Large intestine (tissue), 3 donors: ENCODE measurements around the gene SKIC8. TPM values are rescaled to one million over a fixed set of nuclear protein-coding genes. Genes with fewer than 3 reads are reported as not detected.
"Not testable (repeated sequence)": the region's sequence is repeated elsewhere in the genome, so short reads cannot be mapped to it uniquely, and the experiment has no call there.

Experiments used
- DNase-seq, 2 donors: peaks; one replicate each; pipeline versions ENCODE4 v3.0.0 to v3.0.0-alpha.2; 2013
- H3K27ac ChIP-seq: one replicate; pipeline ENCODE4 v1.5.1; 2013; ENCODE audit warnings: low read length
- H3K27me3 ChIP-seq: 2 replicates; pipeline ENCODE4 v1.6.1; 2013; ENCODE audit warnings: low read length; ENCODE audit not compliant: control insufficient read depth, insufficient read depth
- H3K36me3 ChIP-seq: 2 replicates; pipeline ENCODE4 v1.6.1; 2013; ENCODE audit warnings: low read length; ENCODE audit not compliant: control insufficient read depth, insufficient read depth
- H3K4me1 ChIP-seq: one replicate; pipeline ENCODE4 v1.6.1; 2013; ENCODE audit warnings: low read length; ENCODE audit not compliant: control insufficient read depth, insufficient read depth
- H3K4me3 ChIP-seq: one replicate; pipeline ENCODE4 v1.5.1; 2013; ENCODE audit warnings: low read length
- H3K9me3 ChIP-seq: one replicate; pipeline ENCODE4 v1.6.1; 2013; ENCODE audit warnings: mild to moderate bottlenecking, low read depth, low read length, moderate library complexity; ENCODE audit not compliant: control insufficient read depth
- WGBS: methylation state at CpG from one replicate; pipeline ENCODE4 v1.1.5; 2013; ENCODE audit warnings: low lambda C conversion rate; ENCODE audit not compliant: insufficient coverage; 5-methylcytosine and 5-hydroxymethylcytosine counted together
- polyA plus RNA-seq: library from polyadenylated mRNA; unstranded; fragments of 120-200 nt; gene quantifications from one replicate; pipeline ENCODE4 v1.2.1, GENCODE V29; 2013

Gene SKIC8
- polyA plus RNA-seq, 1 donor, result 65.9 TPM

GRCh38 chr15:78259232-78259631 lies 40.2 kb downstream of the SKIC8 start:
- H3K36me3 ChIP-seq, result no peaks in the 10 kb centered on the region
- no peak overlapping the region for H3K27ac ChIP-seq
- H3K9me3 ChIP-seq, result no peaks in the 10 kb centered on the region
- 80% methylated on average over 1 of the region's 3 CpGs for WGBS
- no peak overlapping the region for H3K4me3 ChIP-seq
- no peak for DNase-seq
- H3K27me3 ChIP-seq, result no peaks in the 10 kb centered on the region
- no peaks in the 10 kb centered on the region for H3K4me1 ChIP-seq

DNA sequence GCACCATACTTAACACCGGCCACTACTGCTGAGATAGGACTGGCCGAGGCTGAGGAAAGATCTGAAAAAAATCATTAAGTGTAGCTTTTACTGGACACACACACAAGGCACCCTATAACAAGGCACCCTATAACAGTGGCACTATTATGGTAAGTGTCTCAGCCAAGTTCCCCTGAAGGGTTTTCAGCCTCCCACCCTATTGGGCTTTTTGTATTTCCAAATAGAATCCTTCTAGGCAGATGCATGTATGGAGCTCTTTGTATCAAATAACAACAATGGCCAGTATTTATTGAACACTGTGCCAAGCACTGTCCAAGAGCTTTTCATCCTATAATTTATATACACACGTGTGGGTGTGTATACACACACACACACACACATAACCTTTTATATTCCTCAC lies 41.7 kb downstream of the SKIC8 start:
- no peak for DNase-seq
- no peak overlapping the region for H3K27ac ChIP-seq
- H3K4me3 ChIP-seq, result no peak overlapping the region
- no peaks in the 10 kb centered on the region for H3K4me1 ChIP-seq
- H3K36me3 ChIP-seq, result no peaks in the 10 kb centered on the region
- H3K9me3 ChIP-seq, result no peaks in the 10 kb centered on the region
- no peaks in the 10 kb centered on the region for H3K27me3 ChIP-seq
- no CpG with 5 or more reads among the region's 3 CpGs for WGBS

GRCh38 chr15:78256044-78256437 lies 43.4 kb downstream of the SKIC8 start:
- 100% methylated on average over 1 of the region's 3 CpGs for WGBS

GRCh38 chr15:78255421-78256043 lies 43.9 kb downstream of the SKIC8 start:
- DNase-seq, result no peak
- no peaks in the 10 kb centered on the region for H3K4me1 ChIP-seq
- H3K36me3 ChIP-seq, result no peaks in the 10 kb centered on the region
- no peaks in the 10 kb centered on the region for H3K9me3 ChIP-seq
- no CpG with 5 or more reads among the region's 1 CpG for WGBS
- H3K27ac ChIP-seq, result no peak overlapping the region
- H3K27me3 ChIP-seq, result no peaks in the 10 kb centered on the region
- H3K4me3 ChIP-seq, result no peak overlapping the region

More at GRCh38 chr15:78256044-78256437, 43.4 kb downstream of the SKIC8 start:
- H3K36me3 ChIP-seq, result no peaks in the 10 kb centered on the region
- H3K9me3 ChIP-seq, result no peaks in the 10 kb centered on the region
- no peaks in the 10 kb centered on the region for H3K27me3 ChIP-seq
- no peak overlapping the region for H3K4me3 ChIP-seq
- H3K4me1 ChIP-seq, result no peaks in the 10 kb centered on the region
- H3K27ac ChIP-seq, result no peak overlapping the region
- no peak for DNase-seq

DNA sequence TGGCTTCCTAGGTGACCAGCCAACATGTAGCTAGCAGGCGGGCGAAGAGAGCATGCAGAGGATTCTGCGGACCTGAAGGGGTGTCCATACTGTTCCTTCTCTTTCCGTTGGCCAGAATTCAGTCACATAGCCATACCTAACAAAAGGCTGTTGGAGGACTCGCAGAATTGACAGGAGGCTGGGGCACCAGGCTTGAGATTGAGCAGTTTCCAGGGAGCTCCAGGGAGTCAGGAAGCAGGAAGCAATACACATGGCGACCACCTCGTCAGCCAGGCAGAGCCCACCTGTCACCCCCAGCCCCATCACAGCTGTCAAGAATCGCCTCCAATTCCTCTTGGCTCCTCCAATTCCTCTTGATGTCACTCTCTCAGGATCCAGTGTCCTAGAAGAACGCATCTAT lies 48.3 kb downstream of the SKIC8 start:
- no peak for DNase-seq
- Histone ChIP-seq H3K36me3 (no peaks in the 10 kb centered on the region), H3K27ac (no peak overlapping the region), H3K9me3 (no peaks in the 10 kb centered on the region), H3K4me1 (no peaks in the 10 kb centered on the region), H3K4me3 (no peak overlapping the region), H3K27me3 (no peaks in the 10 kb centered on the region)
- WGBS, result 83% methylated on average over 1 of the region's 9 CpGs

- no peaks in the 10 kb centered on the region for H3K9me3 ChIP-seq
- H3K27me3 ChIP-seq, result no peaks in the 10 kb centered on the region
- no CpG with 5 or more reads among the region's 5 CpGs for WGBS
- H3K36me3 ChIP-seq, result no peaks in the 10 kb centered on the region
- no peak overlapping the region for H3K27ac ChIP-seq
- no peak for DNase-seq
- peaks cover 6% of the 10 kb centered on the region for H3K4me1 ChIP-seq
- no peak overlapping the region for H3K4me3 ChIP-seq
These were observed 50.3 kb downstream of the SKIC8 start for GRCh38 chr15:78249131-78249530.

DNA sequence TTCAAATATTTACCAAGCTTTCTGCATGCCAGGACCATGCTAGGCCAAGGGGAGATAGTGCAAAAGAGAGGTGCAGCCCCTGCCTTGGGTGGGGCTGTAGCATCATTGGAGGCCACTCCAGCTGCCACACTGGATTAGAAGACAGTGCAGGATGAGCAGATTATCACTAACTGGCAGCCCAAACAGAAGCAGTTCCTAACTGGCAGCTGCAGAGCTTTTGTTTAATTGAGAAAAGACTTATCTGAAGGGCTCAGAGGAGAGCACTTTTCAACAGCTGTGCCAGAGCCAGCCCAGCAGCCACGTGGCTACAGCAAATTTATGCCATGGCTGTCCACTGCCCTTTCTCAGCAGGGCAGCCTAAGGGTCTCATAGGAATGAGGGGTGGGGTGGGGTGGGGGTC lies 51.5 kb downstream of the SKIC8 start:
- Histone ChIP-seq H3K36me3 (no peaks in the 10 kb centered on the region), H3K27ac (no peak overlapping the region), H3K27me3 (no peaks in the 10 kb centered on the region), H3K9me3 (no peaks in the 10 kb centered on the region), H3K4me3 (no peak overlapping the region), H3K4me1 (peaks cover 19% of the 10 kb centered on the region)
- no CpG with 5 or more reads among the region's 1 CpG for WGBS
- no peak for DNase-seq

GRCh38 chr15:78245976-78246620 lies 53.3 kb downstream of the SKIC8 start:
- H3K36me3 ChIP-seq, result not testable (repeated sequence)

GRCh38 chr15:78245392-78245791 lies 54.0 kb downstream of the SKIC8 start:
- no CpG with 5 or more reads among the region's 14 CpGs for whole genome bisulfite sequencing

More at GRCh38 chr15:78245976-78246620, 53.3 kb downstream of the SKIC8 start:
- not testable (repeated sequence) for H3K9me3 ChIP-seq, H3K4me3 ChIP-seq, H3K27me3 ChIP-seq, H3K27ac ChIP-seq, DNase-seq
- H3K4me1 ChIP-seq, result peaks cover 28% of the 10 kb centered on the region
- WGBS, result no CpG with 5 or more reads among the region's 39 CpGs

DNA sequence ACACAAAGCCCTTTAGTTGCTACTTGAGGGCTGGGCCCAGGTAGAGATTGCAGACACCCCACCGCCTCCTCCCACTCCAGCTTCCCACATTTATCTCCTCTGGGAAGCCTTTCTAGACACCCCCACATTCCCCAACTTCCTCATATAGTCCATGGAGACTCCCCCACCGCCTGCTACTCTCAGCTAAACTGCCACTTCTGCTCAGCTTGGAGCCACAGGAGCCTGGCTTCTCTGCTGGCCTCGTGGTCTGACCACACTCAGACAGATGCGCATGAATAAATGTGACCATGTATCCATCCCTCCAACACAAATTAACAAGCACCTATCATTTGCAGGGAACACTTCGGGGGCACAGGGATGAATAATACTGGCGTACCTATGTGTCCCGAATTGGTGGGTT lies 54.5 kb downstream of the SKIC8 start:
- no peak overlapping the region for H3K27ac ChIP-seq
- peaks cover 28% of the 10 kb centered on the region for H3K4me1 ChIP-seq
- no peaks in the 10 kb centered on the region for H3K9me3 ChIP-seq
- no peaks in the 10 kb centered on the region for H3K27me3 ChIP-seq
- no peak overlapping the region for H3K4me3 ChIP-seq
- DNase-seq, result no peak
- no peaks in the 10 kb centered on the region for H3K36me3 ChIP-seq
- WGBS, result no CpG with 5 or more reads among the region's 7 CpGs

More at GRCh38 chr15:78245392-78245791, 54.0 kb downstream of the SKIC8 start:
- H3K27ac ChIP-seq, DNase-seq, H3K9me3 ChIP-seq, H3K36me3 ChIP-seq, H3K4me3 ChIP-seq, H3K27me3 ChIP-seq: not testable (repeated sequence)
- peaks cover 28% of the 10 kb centered on the region for H3K4me1 ChIP-seq

- H3K4me1 ChIP-seq, result peaks cover 28% of the 10 kb centered on the region
- no peak overlapping the region for H3K4me3 ChIP-seq
- DNase-seq, result peak; percentile 53 to 78
- H3K36me3 ChIP-seq, result no peaks in the 10 kb centered on the region
- H3K27me3 ChIP-seq, result no peaks in the 10 kb centered on the region
- peak overlapping the region; percentile 54 for H3K27ac ChIP-seq
- no CpG with 5 or more reads among the region's 6 CpGs for WGBS
- H3K9me3 ChIP-seq, result no peaks in the 10 kb centered on the region
These were observed 55.3 kb downstream of the SKIC8 start for GRCh38 chr15:78244101-78244500.
